Lower leg skin (tissue), 4 donors: ENCODE measurements around the gene KLHDC1. TPM values are rescaled to one million over a fixed set of nuclear protein-coding genes. Genes with fewer than 3 reads are reported as not detected.

Experiments
- DNase-seq, 2 donors: peaks; one replicate each; pipeline ENCODE4 v3.0.0-alpha.2; 2019; ENCODE audit warnings: low spot score in 2 of 2
- H3K4me3 ChIP-seq: fragments of 200-600 bp; sonication (generic); 2 replicates; pipeline ENCODE4 v1.5.1; 2017; ENCODE audit warnings: mild to moderate bottlenecking, low read depth; ENCODE audit not compliant: poor library complexity, severe bottlenecking
- POLR2A ChIP-seq, 2 donors: fragments of 450-650 bp; IDR thresholded peaks; one replicate each; pipeline ENCODE4 v1.6.1; 2016 to 2017; ENCODE audit warnings: antibody characterized with exemption in 2 of 2, mild to moderate bottlenecking in 1 of 2, moderate library complexity in 1 of 2
- WGBS, 2 donors: methylation state at CpG; one replicate each; pipeline ENCODE4 v1.1.5; 2018; 5-methylcytosine and 5-hydroxymethylcytosine counted together
- intact Hi-C: fragments of 100-400 bp; cut with DNase I; formaldehyde crosslinking; loops from one replicate; pipeline ENCODE4 v1.15.0; 2023; ENCODE audit warnings: low total_unique reads
- total RNA-seq, 4 donors: library from RNA; depleted of rRNA; stranded (reverse); fragments of >200 nt; gene quantifications; one replicate each; pipeline ENCODE4 v1.1.0, GENCODE V29; 2016
- TF ChIP-seq, protein P1 (sequence below), 3 donors: fragments of 450-650 bp; IDR thresholded peaks; one replicate each; pipeline ENCODE4 v1.5.1; 2016; ENCODE audit warnings: antibody characterized with exemption in 3 of 3, mild to moderate bottlenecking in 3 of 3, moderate library complexity in 2 of 3

Gene KLHDC1
- total RNA-seq, 4 donors from 2014 or later = 3.4 to 5.6 (median 4.7) TPM

DNA sequence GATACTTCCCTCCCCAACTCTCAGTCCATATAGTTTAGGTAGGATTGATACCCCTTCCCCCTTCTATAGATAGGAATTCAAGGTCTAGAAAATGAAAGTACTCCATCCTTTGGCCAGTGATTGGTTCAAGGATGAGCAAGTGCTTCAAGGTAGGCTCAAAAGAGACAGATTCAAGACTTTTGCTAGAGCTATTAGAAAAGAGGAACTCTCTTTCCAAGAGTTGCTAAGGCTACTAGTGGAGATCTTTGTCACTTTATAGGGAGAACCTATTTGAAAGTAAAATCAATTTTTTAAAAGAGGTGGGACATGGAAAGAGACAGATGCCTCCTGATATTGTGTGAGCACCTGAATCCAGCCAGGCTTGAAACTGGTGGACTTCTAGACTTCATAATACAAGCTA, 22.4 kb upstream of the KLHDC1 start:
- intact Hi-C loops = no loop called here
- no peak for TF ChIP-seq POLR2A (IDR thresholded peaks at IDR 0.05)
- TF ChIP-seq, protein P1, sequence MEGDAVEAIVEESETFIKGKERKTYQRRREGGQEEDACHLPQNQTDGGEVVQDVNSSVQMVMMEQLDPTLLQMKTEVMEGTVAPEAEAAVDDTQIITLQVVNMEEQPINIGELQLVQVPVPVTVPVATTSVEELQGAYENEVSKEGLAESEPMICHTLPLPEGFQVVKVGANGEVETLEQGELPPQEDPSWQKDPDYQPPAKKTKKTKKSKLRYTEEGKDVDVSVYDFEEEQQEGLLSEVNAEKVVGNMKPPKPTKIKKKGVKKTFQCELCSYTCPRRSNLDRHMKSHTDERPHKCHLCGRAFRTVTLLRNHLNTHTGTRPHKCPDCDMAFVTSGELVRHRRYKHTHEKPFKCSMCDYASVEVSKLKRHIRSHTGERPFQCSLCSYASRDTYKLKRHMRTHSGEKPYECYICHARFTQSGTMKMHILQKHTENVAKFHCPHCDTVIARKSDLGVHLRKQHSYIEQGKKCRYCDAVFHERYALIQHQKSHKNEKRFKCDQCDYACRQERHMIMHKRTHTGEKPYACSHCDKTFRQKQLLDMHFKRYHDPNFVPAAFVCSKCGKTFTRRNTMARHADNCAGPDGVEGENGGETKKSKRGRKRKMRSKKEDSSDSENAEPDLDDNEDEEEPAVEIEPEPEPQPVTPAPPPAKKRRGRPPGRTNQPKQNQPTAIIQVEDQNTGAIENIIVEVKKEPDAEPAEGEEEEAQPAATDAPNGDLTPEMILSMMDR (IDR thresholded peaks at IDR 0.05) = no peak
- H3K4me3 ChIP-seq = no peak overlapping the region
- DNase-seq = no peak

DNA sequence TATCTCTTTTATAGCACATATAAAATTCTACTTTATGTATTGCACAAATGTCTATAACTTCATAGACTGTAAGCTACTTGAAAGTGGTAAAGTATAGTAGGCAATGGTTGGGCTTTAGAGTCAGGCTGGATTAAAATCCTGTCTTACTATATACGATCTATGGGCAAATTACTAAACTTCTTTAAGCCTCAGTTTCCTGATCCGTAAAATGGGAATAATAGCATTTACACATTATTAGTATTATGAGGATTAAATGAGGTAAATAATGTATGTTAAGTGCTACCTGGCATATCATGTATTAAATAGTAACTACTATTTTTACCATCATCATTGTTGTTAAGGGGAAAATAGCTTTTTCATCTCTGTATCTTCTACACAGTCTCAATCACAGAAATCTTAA, 19.3 kb upstream of the KLHDC1 start:
- no peak for DNase-seq
- intact Hi-C loops = no loop called here
- no peak for TF ChIP-seq POLR2A (IDR thresholded peaks at IDR 0.05)
- TF ChIP-seq, protein P1 (IDR thresholded peaks at IDR 0.05) = no peak
- no peak overlapping the region for H3K4me3 ChIP-seq
- WGBS, 2 donors = 96 to 98% methylated on average over 2 of the region's 2 CpGs

DNA sequence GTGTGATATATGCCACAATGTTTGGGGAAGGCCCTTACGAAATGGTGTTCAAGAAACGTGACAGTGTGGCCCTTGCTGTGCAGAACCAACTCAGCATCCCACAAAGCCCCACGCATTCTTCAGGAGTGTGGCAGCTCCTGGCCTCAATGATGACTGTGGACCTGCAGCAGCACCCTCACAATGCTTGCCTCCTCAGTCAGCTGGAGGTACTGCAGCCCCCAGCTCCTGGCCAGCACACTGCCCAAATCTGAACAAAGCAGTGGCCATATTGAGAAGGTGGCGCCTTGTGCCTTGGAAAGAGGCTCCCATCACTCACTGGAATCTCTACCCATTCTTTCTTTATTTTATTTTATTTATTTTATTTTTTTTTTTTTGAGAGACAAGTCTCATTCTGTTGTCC, 15.3 kb upstream of the KLHDC1 start:
- intact Hi-C loops = no loop called here
- TF ChIP-seq POLR2A (IDR thresholded peaks at IDR 0.05) = no peak
- TF ChIP-seq, protein P1 (IDR thresholded peaks at IDR 0.05) = no peak
- no peak overlapping the region for H3K4me3 ChIP-seq
- DNase-seq = no peak
- WGBS, 2 donors = 93 to 96% methylated on average over 4 of the region's 4 CpGs

DNA sequence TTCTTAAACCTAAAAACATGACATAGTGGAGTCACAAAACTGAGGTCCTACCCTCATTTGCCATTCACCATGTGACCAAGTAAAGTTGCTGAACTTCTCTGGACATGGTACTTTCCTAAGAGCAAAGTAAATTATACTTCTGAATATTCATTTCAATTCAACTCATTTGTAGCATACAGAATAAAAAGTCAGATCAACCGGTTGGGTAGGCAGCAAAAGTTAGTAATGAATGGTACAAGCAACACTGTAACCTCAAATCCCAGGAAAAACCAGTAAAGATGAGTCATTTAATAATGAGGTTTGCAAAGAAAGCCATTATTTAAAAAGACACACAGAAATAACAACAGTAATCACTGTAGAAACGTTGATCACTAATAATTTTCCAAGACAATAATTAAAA, 13.6 kb upstream of the KLHDC1 start:
- TF ChIP-seq POLR2A (IDR thresholded peaks at IDR 0.05) = no peak
- TF ChIP-seq, protein P1 (IDR thresholded peaks at IDR 0.05) = no peak
- no peak overlapping the region for H3K4me3 ChIP-seq
- intact Hi-C loops = no loop called here
- WGBS, 2 donors = 46 to 47% methylated on average over 2 of the region's 2 CpGs
- DNase-seq = no peak

DNA sequence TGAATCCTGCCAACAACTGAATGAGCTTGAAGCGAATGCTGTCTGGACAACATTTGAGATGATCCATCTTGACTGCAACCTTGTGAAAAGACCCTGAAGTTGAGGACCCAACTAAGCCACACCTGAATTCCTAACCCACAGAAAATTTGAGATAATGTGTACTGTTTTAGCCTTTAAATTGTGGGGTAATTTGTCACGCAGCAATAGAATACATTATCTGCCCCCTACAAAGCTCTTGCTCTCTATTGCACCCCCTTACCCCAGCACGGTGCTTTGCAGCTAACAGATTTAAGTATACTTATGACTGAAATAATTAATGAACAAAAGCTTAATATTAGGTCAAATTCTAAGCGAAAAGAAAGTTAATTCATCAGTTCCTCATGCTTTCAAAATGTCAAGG, 6.5 kb upstream of the KLHDC1 start:
- TF ChIP-seq, protein P1 (IDR thresholded peaks at IDR 0.05) = no peak
- no peak for TF ChIP-seq POLR2A (IDR thresholded peaks at IDR 0.05)
- intact Hi-C loops = no loop called here
- no peak for DNase-seq
- no peak overlapping the region for H3K4me3 ChIP-seq
- 88 to 95% methylated on average over 4 of the region's 4 CpGs for WGBS, 2 donors

DNA sequence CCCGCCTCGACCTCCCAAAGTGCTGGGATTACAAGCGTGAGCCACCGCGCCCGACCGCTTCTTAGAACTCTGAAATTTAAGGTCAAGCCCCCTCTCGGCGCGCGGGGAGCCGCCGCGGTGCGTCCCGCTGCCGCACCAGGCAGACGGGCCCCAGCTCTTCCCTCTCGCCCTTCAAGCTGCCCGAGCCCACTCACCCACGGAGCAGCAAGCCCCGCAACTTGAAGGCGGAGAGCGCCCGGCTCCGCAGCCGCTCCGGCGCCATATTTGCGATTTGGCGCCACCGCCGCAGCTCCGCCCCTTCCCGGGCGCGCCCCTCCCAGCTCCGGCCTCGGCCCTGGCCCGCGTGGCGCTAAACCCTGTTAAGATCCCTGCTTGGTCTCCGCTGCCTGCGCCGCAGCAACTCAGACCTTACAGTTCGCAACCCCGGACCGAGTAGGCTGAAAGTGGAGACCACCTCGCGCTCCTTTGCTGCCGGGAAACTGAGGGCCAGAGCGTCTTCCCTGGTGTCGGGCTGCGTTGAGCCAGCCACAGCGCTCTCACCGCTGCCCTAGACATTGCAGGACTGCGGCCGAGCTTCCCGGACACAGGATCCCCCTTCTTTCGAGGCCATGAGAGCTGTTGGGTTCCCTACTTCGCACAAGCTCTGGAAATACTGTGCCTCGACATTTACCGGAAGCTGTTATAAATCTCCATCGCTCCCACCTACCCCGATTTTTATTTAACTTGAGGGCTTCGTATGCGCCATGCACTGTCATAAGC, 4.8 kb upstream of the KLHDC1 start, which contains the start of gene POLE2:
Gene POLE2, minus strand, starts transcription at position 273 of the 759 bp plus-strand sequence. Its CDS starts 11 bp downstream, at position 262.
- WGBS, 2 donors = 8 to 12% methylated on average over 37 to 62 of the region's 67 CpGs
- peak within 1 kb of the TSS; percentile 65 for H3K4me3 ChIP-seq
- TF ChIP-seq, protein P1 (IDR thresholded peaks at IDR 0.05) = no peak
- intact Hi-C loops = no loop called here
- peak; percentile 28 to 93 for DNase-seq
